Activated naive CD8-positive, alpha-beta T cell treated with anti-CD3 and anti-CD28 coated beads, Interleukin-2, amount 50 U/mL, for 24 hours (primary cell): Measurements from ENCODE around the gene ZMYND8.
"Not testable (repeated sequence)": the region's sequence is repeated elsewhere in the genome, so short reads cannot be mapped to it uniquely, and the experiment has no call there.

ENCODE experiments used
- ATAC-seq: fragments of 150-1000 bp; cut with Tn5 transposase; one replicate; pipeline ENCODE4 v1.10.0; 2021
- DNase-seq: peaks from one replicate; pipeline ENCODE4 v3.0.0; 2021
- H3K27ac Mint-ChIP-seq: one replicate; pipeline ENCODE4 v1.8.0; 2021; ENCODE audit warnings: mild to moderate bottlenecking, mixed read lengths
- H3K27me3 Mint-ChIP-seq: one replicate; pipeline ENCODE4 v1.8.0; 2021; ENCODE audit warnings: mixed read lengths
- H3K36me3 Mint-ChIP-seq: one replicate; pipeline ENCODE4 v1.8.0; 2021; ENCODE audit warnings: low read depth, mixed read lengths
- H3K4me1 Mint-ChIP-seq: one replicate; pipeline ENCODE4 v1.8.0; 2021; ENCODE audit warnings: mixed read lengths
- H3K4me3 Mint-ChIP-seq: one replicate; pipeline ENCODE4 v1.8.0; 2021; ENCODE audit warnings: mild to moderate bottlenecking, moderate library complexity, mixed read lengths
- H3K9me3 Mint-ChIP-seq: one replicate; pipeline ENCODE4 v1.8.0; 2021; ENCODE audit warnings: mixed read lengths

ZMYND8 gene

GRCh38 chr20:47262365-47263013 lies 94.0 kb downstream of the ZMYND8 start:
- no peak overlapping the region for H3K4me3 Mint-ChIP-seq
- peaks cover 32% of the 10 kb centered on the region for H3K36me3 Mint-ChIP-seq
- no peaks in the 10 kb centered on the region for H3K9me3 Mint-ChIP-seq
- H3K27ac Mint-ChIP-seq = peak overlapping the region; percentile 32
- H3K27me3 Mint-ChIP-seq = no peaks in the 10 kb centered on the region
- ATAC-seq = no peak
- no peak for DNase-seq
- peaks cover 44% of the 10 kb centered on the region for H3K4me1 Mint-ChIP-seq

DNA sequence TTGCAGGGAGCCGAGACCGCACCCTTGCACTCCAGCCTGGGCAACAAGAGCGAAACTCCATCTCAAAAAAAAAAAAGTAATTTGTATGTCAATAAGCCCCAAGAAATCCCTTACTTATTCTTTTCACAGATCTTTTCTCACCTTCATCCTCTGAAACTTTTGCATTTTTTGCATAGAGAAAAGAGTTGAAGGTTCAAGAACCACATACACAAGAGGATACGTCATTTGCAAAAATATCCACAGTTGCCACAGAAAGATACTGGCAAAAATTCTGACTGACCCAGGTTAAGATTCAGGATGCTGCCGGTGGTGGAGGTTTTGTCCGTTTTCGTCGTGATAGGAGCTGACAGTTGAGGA lies 94.5 kb downstream of the ZMYND8 start:
- H3K4me1 Mint-ChIP-seq = peaks cover 41% of the 10 kb centered on the region
- DNase-seq = no peak
- H3K27me3 Mint-ChIP-seq = no peaks in the 10 kb centered on the region
- H3K4me3 Mint-ChIP-seq = no peak overlapping the region
- H3K9me3 Mint-ChIP-seq = no peaks in the 10 kb centered on the region
- H3K36me3 Mint-ChIP-seq = peaks cover 33% of the 10 kb centered on the region
- H3K27ac Mint-ChIP-seq = no peak overlapping the region
- no peak for ATAC-seq

DNA sequence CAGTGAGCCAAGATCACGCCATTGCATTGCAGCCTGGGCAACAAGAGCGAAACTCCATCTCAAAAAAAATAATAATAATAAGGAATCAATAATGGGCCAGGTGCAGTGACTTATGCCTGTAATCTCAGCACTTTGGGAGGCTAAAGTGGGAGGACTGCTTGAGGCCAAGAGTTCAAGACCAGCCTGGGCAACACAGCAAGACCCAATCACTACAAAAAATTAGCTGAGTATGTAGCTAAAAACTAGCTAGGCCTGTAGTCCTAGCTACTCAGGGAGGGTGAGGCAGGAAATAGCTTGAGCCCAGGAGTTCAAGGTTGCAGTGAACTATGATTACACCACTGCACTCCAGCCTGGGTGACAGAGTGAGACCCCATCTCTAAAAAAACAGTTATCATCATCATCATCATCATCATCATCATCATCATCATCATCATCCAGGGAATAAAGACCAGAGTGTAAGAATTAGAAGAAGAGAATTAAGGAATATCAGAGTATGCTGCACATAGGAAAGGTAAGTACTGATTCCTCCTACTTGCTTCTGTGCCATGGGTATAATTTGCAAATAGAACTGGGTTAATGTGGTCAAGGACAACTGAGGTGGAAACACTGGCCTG lies 95.2 kb downstream of the ZMYND8 start:
- Mint-ChIP-seq H3K27ac (peak overlapping the region; percentile 11), H3K4me1 (peaks cover 37% of the 10 kb centered on the region), H3K36me3 (peaks cover 31% of the 10 kb centered on the region)
- not testable (repeated sequence) for H3K27me3 Mint-ChIP-seq, H3K4me3 Mint-ChIP-seq, ATAC-seq, DNase-seq, H3K9me3 Mint-ChIP-seq

DNA sequence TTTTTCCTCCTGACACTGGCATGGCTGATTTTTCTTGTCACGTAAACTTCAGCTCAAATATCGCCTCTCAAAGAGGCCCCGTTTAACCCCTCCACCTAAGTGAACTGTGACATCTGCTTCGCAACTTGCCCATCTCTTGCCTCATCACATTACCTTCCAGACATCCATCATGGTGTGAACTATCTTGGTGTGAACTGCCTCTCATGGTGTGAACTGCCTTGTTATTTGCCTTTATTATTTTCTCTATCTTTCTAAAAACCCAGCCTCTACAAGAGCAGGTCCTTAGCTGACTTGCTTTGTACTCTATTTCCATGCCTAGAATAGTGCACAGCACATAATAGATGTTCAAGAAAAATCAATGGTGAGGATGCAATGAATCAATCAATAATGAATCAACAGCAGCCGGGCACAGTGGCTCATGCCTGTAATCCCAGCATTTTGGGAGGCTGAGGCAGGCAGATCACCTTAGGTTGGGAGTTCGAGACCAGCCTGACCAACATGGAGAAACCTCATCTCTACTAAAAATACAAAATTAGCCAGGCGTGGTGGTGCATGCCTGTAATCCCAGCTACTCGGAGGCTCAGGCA lies 95.9 kb downstream of the ZMYND8 start:
- Mint-ChIP-seq H3K36me3 (peaks cover 29% of the 10 kb centered on the region), H3K4me1 (peaks cover 37% of the 10 kb centered on the region), H3K27ac (peak overlapping the region; percentile 12)
- not testable (repeated sequence) for H3K4me3 Mint-ChIP-seq, H3K27me3 Mint-ChIP-seq, H3K9me3 Mint-ChIP-seq, ATAC-seq, DNase-seq

DNA sequence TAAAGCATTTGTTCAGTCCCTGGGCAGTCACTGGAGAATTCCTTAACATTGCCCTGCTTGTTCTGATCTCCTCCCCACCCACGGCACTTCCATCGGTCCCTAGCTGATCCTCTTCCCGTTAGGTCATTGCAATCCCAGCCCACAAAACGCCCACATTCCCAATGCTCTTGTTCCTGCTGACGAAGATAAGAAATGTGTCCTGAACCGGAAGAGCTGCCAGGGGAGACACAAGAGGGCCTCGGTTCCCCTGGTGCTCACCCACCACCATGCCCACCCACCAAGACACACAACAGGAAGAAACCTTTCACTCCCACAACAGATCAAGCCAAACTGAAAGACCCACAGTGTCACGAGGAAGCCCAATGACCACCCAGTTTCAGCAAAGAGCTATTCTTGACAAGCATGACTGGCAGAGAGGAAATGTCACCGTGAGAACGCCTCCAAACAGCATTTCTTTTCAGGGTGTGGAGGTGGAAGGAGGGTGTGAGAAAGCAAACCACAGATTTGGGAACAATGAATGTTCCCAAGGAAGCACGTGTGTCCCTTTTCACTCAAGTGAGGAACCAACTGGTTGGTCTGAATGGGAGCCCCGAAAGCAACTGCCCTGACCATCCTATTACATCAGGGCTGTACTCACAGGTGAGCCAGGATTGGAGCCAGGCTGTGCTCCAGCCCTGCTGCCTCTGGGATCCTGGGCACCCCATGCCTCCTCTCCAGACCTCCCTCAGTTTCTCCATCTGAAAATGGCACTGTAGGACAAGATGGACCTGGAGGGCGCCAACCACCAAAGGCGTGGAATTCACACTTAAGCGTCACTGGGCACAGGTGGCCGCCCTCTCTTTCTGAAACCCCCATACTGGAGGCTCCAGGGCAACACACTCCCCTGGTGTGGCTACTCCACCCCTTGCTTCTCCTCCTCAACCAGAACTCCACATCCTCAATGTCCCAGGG lies 97.5 kb downstream of the ZMYND8 start:
- peak; percentile 43 for ATAC-seq
- Mint-ChIP-seq H3K9me3 (no peaks in the 10 kb centered on the region), H3K36me3 (peaks cover 32% of the 10 kb centered on the region), H3K4me3 (no peak overlapping the region), H3K4me1 (peaks cover 37% of the 10 kb centered on the region), H3K27me3 (no peaks in the 10 kb centered on the region), H3K27ac (peak overlapping the region; percentile 41)
- DNase-seq = no peak

GRCh38 chr20:47257771-47258170 lies 98.7 kb downstream of the ZMYND8 start:
- H3K4me1 Mint-ChIP-seq = peaks cover 34% of the 10 kb centered on the region
- no peak for ATAC-seq
- no peak overlapping the region for H3K27ac Mint-ChIP-seq
- no peak for DNase-seq
- H3K36me3 Mint-ChIP-seq = peaks cover 35% of the 10 kb centered on the region
- no peaks in the 10 kb centered on the region for H3K9me3 Mint-ChIP-seq
- no peaks in the 10 kb centered on the region for H3K27me3 Mint-ChIP-seq
- no peak overlapping the region for H3K4me3 Mint-ChIP-seq

DNA sequence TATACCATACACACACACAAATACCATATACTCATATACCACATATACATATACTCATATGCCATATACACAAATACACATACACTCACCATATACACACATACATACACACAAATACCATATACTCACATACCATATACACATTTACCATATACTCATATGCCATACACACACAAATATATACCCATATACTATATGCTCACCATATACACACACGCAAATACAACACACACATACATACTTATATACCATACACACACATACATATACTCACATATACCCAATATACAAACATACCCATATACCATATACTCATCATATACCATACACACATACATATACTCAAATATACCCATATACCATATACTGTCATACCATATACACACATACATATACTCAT lies 99.2 kb downstream of the ZMYND8 start:
- peaks cover 32% of the 10 kb centered on the region for H3K36me3 Mint-ChIP-seq

GRCh38 chr20:47256668-47257236 lies 99.7 kb downstream of the ZMYND8 start:
- no peaks in the 10 kb centered on the region for H3K9me3 Mint-ChIP-seq
- no peaks in the 10 kb centered on the region for H3K27me3 Mint-ChIP-seq
- H3K4me1 Mint-ChIP-seq = peaks cover 29% of the 10 kb centered on the region
- ATAC-seq = no peak
- H3K27ac Mint-ChIP-seq = no peak overlapping the region
- no peak overlapping the region for H3K4me3 Mint-ChIP-seq
- H3K36me3 Mint-ChIP-seq = peaks cover 30% of the 10 kb centered on the region
- no peak for DNase-seq

More for the DNA sequence above, 99.2 kb downstream of the ZMYND8 start:
- ATAC-seq = no peak
- no peaks in the 10 kb centered on the region for H3K9me3 Mint-ChIP-seq
- H3K4me3 Mint-ChIP-seq = no peak overlapping the region
- DNase-seq = no peak
- H3K27ac Mint-ChIP-seq = peak overlapping the region; percentile 61
- peaks cover 31% of the 10 kb centered on the region for H3K4me1 Mint-ChIP-seq
- no peaks in the 10 kb centered on the region for H3K27me3 Mint-ChIP-seq

- no peak overlapping the region for H3K4me3 Mint-ChIP-seq
Observed at GRCh38 chr20:47253872-47254271, 102.6 kb downstream of the ZMYND8 start.

GRCh38 chr20:47252879-47253307 lies 103.6 kb downstream of the ZMYND8 start:
- no peak overlapping the region for H3K27ac Mint-ChIP-seq
- DNase-seq = no peak
- ATAC-seq = no peak
- no peaks in the 10 kb centered on the region for H3K27me3 Mint-ChIP-seq
- peaks cover 28% of the 10 kb centered on the region for H3K36me3 Mint-ChIP-seq
- peaks cover 3% of the 10 kb centered on the region for H3K4me1 Mint-ChIP-seq
- H3K9me3 Mint-ChIP-seq = no peaks in the 10 kb centered on the region
- H3K4me3 Mint-ChIP-seq = no peak overlapping the region

More at GRCh38 chr20:47253872-47254271, 102.6 kb downstream of the ZMYND8 start:
- Mint-ChIP-seq H3K36me3 (peaks cover 26% of the 10 kb centered on the region), H3K27me3 (no peaks in the 10 kb centered on the region), H3K27ac (no peak overlapping the region), H3K4me1 (peaks cover 11% of the 10 kb centered on the region), H3K9me3 (no peaks in the 10 kb centered on the region)
- DNase-seq (no peak), ATAC-seq (no peak)

GRCh38 chr20:47251154-47252020 lies 105.1 kb downstream of the ZMYND8 start:
- H3K27me3 Mint-ChIP-seq = no peaks in the 10 kb centered on the region
- no peak overlapping the region for H3K4me3 Mint-ChIP-seq
- ATAC-seq = no peak
- no peak for DNase-seq
- H3K27ac Mint-ChIP-seq = no peak overlapping the region
- H3K9me3 Mint-ChIP-seq = no peaks in the 10 kb centered on the region
- H3K36me3 Mint-ChIP-seq = peaks cover 28% of the 10 kb centered on the region
- H3K4me1 Mint-ChIP-seq = no peaks in the 10 kb centered on the region

DNA sequence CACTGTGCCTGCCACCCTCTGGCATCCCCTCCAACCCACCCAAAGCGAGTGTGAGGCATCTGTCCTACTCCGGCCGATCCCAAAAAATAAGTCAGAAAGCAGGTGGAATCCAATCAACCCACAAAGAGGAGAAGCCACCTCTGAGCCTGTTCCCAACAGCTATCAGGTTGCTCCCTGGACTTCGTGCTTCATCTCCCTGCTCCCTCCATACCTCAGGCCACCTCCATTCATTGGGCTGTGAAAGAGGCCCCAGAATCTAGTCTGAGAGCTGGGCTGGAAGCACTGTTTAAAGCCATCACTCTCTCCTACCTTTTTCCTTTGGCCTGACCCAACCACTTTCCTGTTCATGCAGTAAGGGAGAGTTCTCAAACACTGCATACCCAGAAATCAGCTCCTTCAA lies 106.1 kb downstream of the ZMYND8 start:
- Mint-ChIP-seq H3K4me1 (no peaks in the 10 kb centered on the region), H3K9me3 (no peaks in the 10 kb centered on the region), H3K27ac (no peak overlapping the region), H3K27me3 (no peaks in the 10 kb centered on the region), H3K36me3 (peaks cover 38% of the 10 kb centered on the region), H3K4me3 (no peak overlapping the region)
- ATAC-seq (no peak), DNase-seq (no peak)

- H3K9me3 Mint-ChIP-seq = no peaks in the 10 kb centered on the region
- no peak for DNase-seq
- no peaks in the 10 kb centered on the region for H3K4me1 Mint-ChIP-seq
- H3K27me3 Mint-ChIP-seq = no peaks in the 10 kb centered on the region
- H3K36me3 Mint-ChIP-seq = peaks cover 40% of the 10 kb centered on the region
- H3K27ac Mint-ChIP-seq = no peak overlapping the region
- ATAC-seq = no peak
- H3K4me3 Mint-ChIP-seq = no peak overlapping the region
Observed at GRCh38 chr20:47249913-47250312, 106.6 kb downstream of the ZMYND8 start.
